ENCODE results near the gene CASP5. TPM values are rescaled to one million over a fixed set of nuclear protein-coding genes. Genes with fewer than 3 reads are reported as not detected.

CASP5 gene
- total RNA-seq, 1 experiment from 2014 or later, result not detected

- intact Hi-C loops (cut with micrococcal nuclease), result loop anchor here (5.0 kb wide), 3 partner anchors 43 to 863 kb away; no protein-coding TSS in a partner anchor
- Histone ChIP-seq H3K79me2 (ENCODE audit: low read length) (no peaks in the 10 kb centered on the region), H3K27ac (ENCODE audit: low read length) (no peak overlapping the region), H4K20me1 (ENCODE audit: low read length) (no peaks in the 10 kb centered on the region), H3F3A (ENCODE audit: low read length, unreplicated experiment) (no peaks in the 10 kb centered on the region), H3K27me3 (ENCODE audit: low read length) (no peaks in the 10 kb centered on the region), H3K9me2 (replicated peaks; ENCODE audit: low read length) (no peaks in the 10 kb centered on the region), H2AFZ (ENCODE audit: low read length) (no peak overlapping the region), H3K4me1 (ENCODE audit: insufficient read depth, low read length) (no peaks in the 10 kb centered on the region), H3K36me3 (ENCODE audit: low read depth, low read length) (no peaks in the 10 kb centered on the region), H3K9me3 (ENCODE audit: low read length) (no peaks in the 10 kb centered on the region), H3K9ac (ENCODE audit: low read length) (no peak overlapping the region), H3K4me3 (ENCODE audit: low read length) (no peak overlapping the region), H3K4me2 (ENCODE audit: low read length) (no peak overlapping the region)
- TF ChIP-seq EZH2 (IDR thresholded peaks at IDR 0.05; ENCODE audit: low read length, unreplicated experiment) (no peak), CTCF (conservative IDR thresholded peaks at IDR 0.05; ENCODE audit: low read depth, low read length) (no peak), EZH2phosphoT487 (IDR thresholded peaks at IDR 0.05; ENCODE audit: borderline replicate concordance, low read length) (no peak)
- no peak for ATAC-seq
- no peak for DNase-seq
- POLR2A ChIA-PET (ENCODE audit: unreplicated experiment), result no interaction called here
- no TSS peak for BruUV-seq (replicated peaks)
- CTCF ChIA-PET, result no interaction called here
These were observed 23.2 kb downstream of the CASP5 start for GRCh38 chr11:104999721-105000120.

GRCh38 chr11:104997288-104997687 is 25.7 kb downstream of the CASP5 start:
- Histone ChIP-seq H3K9me3 (ENCODE audit: low read length) (no peaks in the 10 kb centered on the region), H3K36me3 (ENCODE audit: low read depth, low read length) (no peaks in the 10 kb centered on the region), H3K9me2 (replicated peaks; ENCODE audit: low read length) (no peaks in the 10 kb centered on the region), H3K27ac (ENCODE audit: low read length) (no peak overlapping the region), H3K4me3 (ENCODE audit: low read length) (no peak overlapping the region), H3K79me2 (ENCODE audit: low read length) (no peaks in the 10 kb centered on the region), H3K4me2 (ENCODE audit: low read length) (peak overlapping the region; percentile 36), H3K9ac (ENCODE audit: low read length) (no peak overlapping the region), H3K4me1 (ENCODE audit: insufficient read depth, low read length) (no peaks in the 10 kb centered on the region), H3K27me3 (ENCODE audit: low read length) (no peaks in the 10 kb centered on the region), H3F3A (ENCODE audit: low read length, unreplicated experiment) (no peaks in the 10 kb centered on the region), H2AFZ (ENCODE audit: low read length) (peak overlapping the region; percentile 22), H4K20me1 (ENCODE audit: low read length) (no peaks in the 10 kb centered on the region)
- DNase-seq, result peak; percentile 71
- POLR2A ChIA-PET (ENCODE audit: unreplicated experiment), result no interaction called here
- intact Hi-C loops (cut with micrococcal nuclease), result loop anchor here (5.0 kb wide), 2 partner anchors 205 to 865 kb away; no protein-coding TSS in a partner anchor
- TF ChIP-seq EZH2phosphoT487 (IDR thresholded peaks at IDR 0.05; ENCODE audit: borderline replicate concordance, low read length), result no peak
- TF ChIP-seq CTCF (conservative IDR thresholded peaks at IDR 0.05; ENCODE audit: low read depth, low read length), result peak; percentile 80
- peak; percentile 51; the same call in 1 of the 2 replicates for ATAC-seq
- no TSS peak for BruUV-seq (replicated peaks)
- CTCF ChIA-PET, result interaction anchor here (0.7 to 0.8 kb wide), 2 partner anchors 757 to 866 kb away, joined by 3 read pairs; no protein-coding TSS in a partner anchor

- intact Hi-C loops (cut with micrococcal nuclease), result loop anchor here (5.0 kb wide), 2 partner anchors 207 to 867 kb away; no protein-coding TSS in a partner anchor
- H3K9ac ChIP-seq (ENCODE audit: low read length), result no peak overlapping the region
- H3K36me3 ChIP-seq (ENCODE audit: low read depth, low read length), result no peaks in the 10 kb centered on the region
- DNase-seq (no peak), ATAC-seq (no peak)
- no peaks in the 10 kb centered on the region for H4K20me1 ChIP-seq (ENCODE audit: low read length)
- no peaks in the 10 kb centered on the region for H3K79me2 ChIP-seq (ENCODE audit: low read length)
- H3F3A ChIP-seq (ENCODE audit: low read length, unreplicated experiment), result no peaks in the 10 kb centered on the region
- no peak overlapping the region for H3K4me2 ChIP-seq (ENCODE audit: low read length)
- no peak overlapping the region for H3K27ac ChIP-seq (ENCODE audit: low read length)
- no peaks in the 10 kb centered on the region for H3K4me1 ChIP-seq (ENCODE audit: insufficient read depth, low read length)
- H3K9me2 ChIP-seq (replicated peaks; ENCODE audit: low read length), result no peaks in the 10 kb centered on the region
- no peaks in the 10 kb centered on the region for H3K27me3 ChIP-seq (ENCODE audit: low read length)
- BruUV-seq (replicated peaks), result no TSS peak
- no peak overlapping the region for H2AFZ ChIP-seq (ENCODE audit: low read length)
- CTCF ChIA-PET, result interaction anchor here (0.6 kb wide), 1 partner anchor 869 kb away, joined by 3 read pairs; no protein-coding TSS in a partner anchor
- no peak overlapping the region for H3K4me3 ChIP-seq (ENCODE audit: low read length)
- H3K9me3 ChIP-seq (ENCODE audit: low read length), result no peaks in the 10 kb centered on the region
- no peak for TF ChIP-seq EZH2 (IDR thresholded peaks at IDR 0.05; ENCODE audit: low read length, unreplicated experiment)
- POLR2A ChIA-PET (ENCODE audit: unreplicated experiment), result no interaction called here
These were observed 28.0 kb downstream of the CASP5 start for GRCh38 chr11:104995001-104995408.
